Neural cell (in vitro differentiated cells): ENCODE results near the gene PRKACB.

Source experiments
- CTCF ChIP-seq: fragments of 450-650 bp; IDR thresholded peaks from 2 replicates; pipeline ENCODE4 v1.5.1; 2014; ENCODE audit warnings: antibody characterized with exemption, mild to moderate bottlenecking, moderate library complexity; ENCODE audit not compliant: poor library complexity, severe bottlenecking
- EP300 ChIP-seq: fragments of 450-650 bp; conservative IDR thresholded peaks from 2 replicates; pipeline ENCODE4 v1.6.1; 2014; ENCODE audit warnings: antibody characterized with exemption, mild to moderate bottlenecking, moderate library complexity; ENCODE audit not compliant: poor library complexity, severe bottlenecking
- RAD21 ChIP-seq: fragments of 450-650 bp; conservative IDR thresholded peaks from 2 replicates; pipeline ENCODE4 v1.6.1; 2014; ENCODE audit warnings: antibody characterized with exemption, mild to moderate bottlenecking, moderate library complexity

GRCh38 chr1:84170171-84170570, 26.1 kb downstream of the PRKACB start:
- TF ChIP-seq CTCF (no peak), EP300 (no peak), RAD21 (no peak)
